GM12872 (cell line): ENCODE results near the gene KLHL17.

Experiments used
- CTCF ChIP-seq: IDR thresholded peaks from 3 replicates; pipeline ENCODE4 v1.5.1; 2011; ENCODE audit warnings: low read depth, mild to moderate bottlenecking, low read length, moderate library complexity; ENCODE audit not compliant: insufficient read depth

Gene KLHL17

GRCh38 chr1:914891-915280 lies 45.5 kb upstream of the KLHL17 start:
- TF ChIP-seq CTCF, result no peak

- no peak for TF ChIP-seq CTCF
Measured at GRCh38 chr1:915295-916172, 44.9 kb upstream of the KLHL17 start.

- TF ChIP-seq CTCF, result no peak
Measured at GRCh38 chr1:916173-917075, 44.0 kb upstream of the KLHL17 start.

GRCh38 chr1:917076-917459 lies 43.3 kb upstream of the KLHL17 start:
- TF ChIP-seq CTCF, result no peak

GRCh38 chr1:917466-918091 lies 42.8 kb upstream of the KLHL17 start:
- TF ChIP-seq CTCF, result no peak

GRCh38 chr1:918353-918752 lies 42.0 kb upstream of the KLHL17 start:
- TF ChIP-seq CTCF, result no peak

- no peak for TF ChIP-seq CTCF
Measured at GRCh38 chr1:918843-919242, 41.5 kb upstream of the KLHL17 start.
